HEK293 (cell line): ENCODE results near the gene OTP.

Experiments used
- CTCF ChIA-PET: fragments of 350-600 bp; formaldehyde crosslinking; extraction: SDS; loops from one replicate; lab custom pipeline; 2021; ENCODE audit warnings: antibody characterized with exemption; lab: Yijun Ruan, JAX
- POLR2A ChIA-PET: fragments of 300-600 bp; formaldehyde crosslinking; extraction: SDS; loops from one replicate; lab custom pipeline; 2020; ENCODE audit warnings: antibody characterized with exemption, inconsistent platforms; lab: Yijun Ruan, JAX
- H3K27ac ChIP-seq: fragments of 200-500 bp; sonication (Bioruptor generic); 2 replicates; pipeline ENCODE4 v1.5.1; 2014; ENCODE audit warnings: low read depth, low read length, control low read depth, inconsistent platforms; ENCODE audit errors: extremely low read depth
- H3K36me3 ChIP-seq, 2 experiments: fragments of 200-500 bp in 1 of 2; sonication (Bioruptor generic) in 1 of 2; 1 replicate in 1 of 2; 2 replicates in 1 of 2; pipeline ENCODE4 v1.5.1; 2014 to 2017; ENCODE audit warnings: inconsistent platforms in 2 of 2, low read length in 2 of 2; ENCODE audit not compliant: control insufficient read depth in 2 of 2, insufficient read depth in 1 of 2
- H3K4me1 ChIP-seq: fragments of 200-500 bp; sonication (Bioruptor generic); 2 replicates; pipeline ENCODE4 v1.5.1; 2014; ENCODE audit warnings: mild to moderate bottlenecking, low read length, inconsistent platforms; ENCODE audit not compliant: control insufficient read depth, insufficient read depth
- H3K4me3 ChIP-seq: 2 replicates; pipeline ENCODE4 v1.5.1; 2011; ENCODE audit warnings: low read depth, mild to moderate bottlenecking, control low read depth, low read length, moderate library complexity
- H3K9me3 ChIP-seq: fragments of 200-500 bp; sonication (Bioruptor generic); 2 replicates; pipeline ENCODE4 v1.5.1; 2014; ENCODE audit warnings: low read depth, low read length, inconsistent platforms; ENCODE audit not compliant: control insufficient read depth, insufficient read depth
- EGR2 ChIP-seq: fragments of 450-650 bp; formaldehyde crosslinking; IDR thresholded peaks from 2 replicates; pipeline ENCODE4 v1.5.1; 2016; ENCODE audit warnings: low read depth, missing biosample characterization, missing genetic modification characterization
- PBX3 ChIP-seq: sonication (generic); formaldehyde crosslinking; IDR thresholded peaks from 2 replicates; pipeline ENCODE4 v1.8.1; 2022; ENCODE audit warnings: mild to moderate bottlenecking, moderate library complexity, missing genetic modification reagents
- ZBTB20 ChIP-seq: fragments of 450-650 bp; formaldehyde crosslinking; IDR thresholded peaks from 2 replicates; pipeline ENCODE4 v1.5.1; 2016; ENCODE audit warnings: missing biosample characterization, missing genetic modification characterization
- ZBTB21 ChIP-seq: fragments of 450-650 bp; formaldehyde crosslinking; IDR thresholded peaks from 2 replicates; pipeline ENCODE4 v1.5.1; 2017; ENCODE audit warnings: missing biosample characterization, missing genetic modification characterization
- ZFHX2 ChIP-seq: fragments of 450-650 bp; formaldehyde crosslinking; conservative IDR thresholded peaks from 2 replicates; pipeline ENCODE4 v1.5.1; 2016; ENCODE audit warnings: missing biosample characterization, missing genetic modification characterization
- ZNF202 ChIP-seq: fragments of 450-650 bp; formaldehyde crosslinking; IDR thresholded peaks from 2 replicates; pipeline ENCODE4 v1.5.1; 2016; ENCODE audit warnings: missing biosample characterization, missing genetic modification characterization, borderline replicate concordance
- ZNF214 ChIP-seq: fragments of 450-650 bp; formaldehyde crosslinking; IDR thresholded peaks from 2 replicates; pipeline ENCODE4 v1.5.1; 2017; ENCODE audit warnings: missing biosample characterization, mild to moderate bottlenecking, missing genetic modification characterization, borderline replicate concordance
- ZNF548 ChIP-seq: fragments of 450-650 bp; formaldehyde crosslinking; IDR thresholded peaks from 2 replicates; pipeline ENCODE4 v1.5.1; 2016; ENCODE audit warnings: missing biosample characterization, missing genetic modification characterization
- ZNF677 ChIP-seq: fragments of 450-650 bp; IDR thresholded peaks from 2 replicates; pipeline ENCODE4 v1.5.0; 2018; ENCODE audit warnings: missing biosample characterization, mild to moderate bottlenecking, missing genetic modification characterization, moderate library complexity
- ZNF747 ChIP-seq: fragments of 450-650 bp; formaldehyde crosslinking; IDR thresholded peaks from 2 replicates; pipeline ENCODE4 v1.5.1; 2016; ENCODE audit warnings: missing biosample characterization, missing genetic modification characterization
- ZNF777 ChIP-seq: fragments of 450-650 bp; formaldehyde crosslinking; IDR thresholded peaks from 2 replicates; pipeline ENCODE4 v1.5.1; 2017; ENCODE audit warnings: missing biosample characterization, missing genetic modification characterization, borderline replicate concordance
- TF ChIP-seq, protein P1 (sequence below): fragments of 450-650 bp; formaldehyde crosslinking; IDR thresholded peaks from 2 replicates; pipeline ENCODE4 v1.5.1; 2016; ENCODE audit warnings: missing biosample characterization, missing genetic modification characterization
- TF ChIP-seq, protein P2 (sequence below): fragments of 450-650 bp; formaldehyde crosslinking; IDR thresholded peaks from 2 replicates; pipeline ENCODE4 v1.5.1; 2016; ENCODE audit warnings: missing biosample characterization, missing genetic modification characterization
- TF ChIP-seq, protein P3 (sequence below): fragments of 450-650 bp; IDR thresholded peaks from 2 replicates; pipeline ENCODE4 v1.5.1; 2018; ENCODE audit warnings: missing biosample characterization, missing genetic modification characterization

OTP gene

GRCh38 chr5:77629509-77630113 is 8.9 kb downstream of the OTP start:
- CTCF ChIA-PET: interaction anchor here (0.6 to 2.3 kb wide), 8 partner anchors 10 to 484 kb away, joined by 3 to 13 read pairs (median 4); no protein-coding TSS in a partner anchor
- Histone ChIP-seq H3K4me1 (peaks cover 3% of the 10 kb centered on the region), H3K9me3 (no peaks in the 10 kb centered on the region; the same call in 1 of the 2 replicates), H3K4me3 (peak overlapping the region; percentile 62), H3K36me3 (no peaks in the 10 kb centered on the region), H3K27ac (no peak overlapping the region; the same call in 1 of the 2 replicates)
- POLR2A ChIA-PET: interaction anchor here (0.6 to 1.7 kb wide), 4 partner anchors 10 to 140 kb away, joined by 3 to 5 read pairs (median 4); partner anchors contain the start of gene WDR41
- no peak for TF ChIP-seq ZNF214 (tag by site-specific recombination)
- peak; percentile 60 for TF ChIP-seq ZFHX2 (tag by site-specific recombination)
- TF ChIP-seq, protein P1, sequence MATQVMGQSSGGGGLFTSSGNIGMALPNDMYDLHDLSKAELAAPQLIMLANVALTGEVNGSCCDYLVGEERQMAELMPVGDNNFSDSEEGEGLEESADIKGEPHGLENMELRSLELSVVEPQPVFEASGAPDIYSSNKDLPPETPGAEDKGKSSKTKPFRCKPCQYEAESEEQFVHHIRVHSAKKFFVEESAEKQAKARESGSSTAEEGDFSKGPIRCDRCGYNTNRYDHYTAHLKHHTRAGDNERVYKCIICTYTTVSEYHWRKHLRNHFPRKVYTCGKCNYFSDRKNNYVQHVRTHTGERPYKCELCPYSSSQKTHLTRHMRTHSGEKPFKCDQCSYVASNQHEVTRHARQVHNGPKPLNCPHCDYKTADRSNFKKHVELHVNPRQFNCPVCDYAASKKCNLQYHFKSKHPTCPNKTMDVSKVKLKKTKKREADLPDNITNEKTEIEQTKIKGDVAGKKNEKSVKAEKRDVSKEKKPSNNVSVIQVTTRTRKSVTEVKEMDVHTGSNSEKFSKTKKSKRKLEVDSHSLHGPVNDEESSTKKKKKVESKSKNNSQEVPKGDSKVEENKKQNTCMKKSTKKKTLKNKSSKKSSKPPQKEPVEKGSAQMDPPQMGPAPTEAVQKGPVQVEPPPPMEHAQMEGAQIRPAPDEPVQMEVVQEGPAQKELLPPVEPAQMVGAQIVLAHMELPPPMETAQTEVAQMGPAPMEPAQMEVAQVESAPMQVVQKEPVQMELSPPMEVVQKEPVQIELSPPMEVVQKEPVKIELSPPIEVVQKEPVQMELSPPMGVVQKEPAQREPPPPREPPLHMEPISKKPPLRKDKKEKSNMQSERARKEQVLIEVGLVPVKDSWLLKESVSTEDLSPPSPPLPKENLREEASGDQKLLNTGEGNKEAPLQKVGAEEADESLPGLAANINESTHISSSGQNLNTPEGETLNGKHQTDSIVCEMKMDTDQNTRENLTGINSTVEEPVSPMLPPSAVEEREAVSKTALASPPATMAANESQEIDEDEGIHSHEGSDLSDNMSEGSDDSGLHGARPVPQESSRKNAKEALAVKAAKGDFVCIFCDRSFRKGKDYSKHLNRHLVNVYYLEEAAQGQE (tag by site-specific recombination): no peak
- TF ChIP-seq, protein P2, sequence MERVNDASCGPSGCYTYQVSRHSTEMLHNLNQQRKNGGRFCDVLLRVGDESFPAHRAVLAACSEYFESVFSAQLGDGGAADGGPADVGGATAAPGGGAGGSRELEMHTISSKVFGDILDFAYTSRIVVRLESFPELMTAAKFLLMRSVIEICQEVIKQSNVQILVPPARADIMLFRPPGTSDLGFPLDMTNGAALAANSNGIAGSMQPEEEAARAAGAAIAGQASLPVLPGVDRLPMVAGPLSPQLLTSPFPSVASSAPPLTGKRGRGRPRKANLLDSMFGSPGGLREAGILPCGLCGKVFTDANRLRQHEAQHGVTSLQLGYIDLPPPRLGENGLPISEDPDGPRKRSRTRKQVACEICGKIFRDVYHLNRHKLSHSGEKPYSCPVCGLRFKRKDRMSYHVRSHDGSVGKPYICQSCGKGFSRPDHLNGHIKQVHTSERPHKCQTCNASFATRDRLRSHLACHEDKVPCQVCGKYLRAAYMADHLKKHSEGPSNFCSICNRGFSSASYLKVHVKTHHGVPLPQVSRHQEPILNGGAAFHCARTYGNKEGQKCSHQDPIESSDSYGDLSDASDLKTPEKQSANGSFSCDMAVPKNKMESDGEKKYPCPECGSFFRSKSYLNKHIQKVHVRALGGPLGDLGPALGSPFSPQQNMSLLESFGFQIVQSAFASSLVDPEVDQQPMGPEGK (tag by site-specific recombination): 0 out of 2 replicates have a peak, but pooled peaks have one; percentile 2
- TF ChIP-seq ZBTB21 (tag by site-specific recombination): no peak
- TF ChIP-seq ZNF548: no peak
- TF ChIP-seq ZNF202 (tag by site-specific recombination): peak; percentile 97
- no peak for TF ChIP-seq PBX3 (CRISPR knock-in tag)
- TF ChIP-seq ZNF677 (tag by site-specific recombination): no peak
- TF ChIP-seq ZNF777 (tag by site-specific recombination): peak; percentile 37; the same call in 1 of the 2 replicates
- TF ChIP-seq EGR2 (tag by site-specific recombination): peak; percentile 36; the same call in 1 of the 2 replicates
- TF ChIP-seq ZBTB20 (tag by site-specific recombination): 0 out of 2 replicates have a peak, but pooled peaks have one; percentile 4
- no peak for TF ChIP-seq ZNF747 (tag by site-specific recombination)

DNA sequence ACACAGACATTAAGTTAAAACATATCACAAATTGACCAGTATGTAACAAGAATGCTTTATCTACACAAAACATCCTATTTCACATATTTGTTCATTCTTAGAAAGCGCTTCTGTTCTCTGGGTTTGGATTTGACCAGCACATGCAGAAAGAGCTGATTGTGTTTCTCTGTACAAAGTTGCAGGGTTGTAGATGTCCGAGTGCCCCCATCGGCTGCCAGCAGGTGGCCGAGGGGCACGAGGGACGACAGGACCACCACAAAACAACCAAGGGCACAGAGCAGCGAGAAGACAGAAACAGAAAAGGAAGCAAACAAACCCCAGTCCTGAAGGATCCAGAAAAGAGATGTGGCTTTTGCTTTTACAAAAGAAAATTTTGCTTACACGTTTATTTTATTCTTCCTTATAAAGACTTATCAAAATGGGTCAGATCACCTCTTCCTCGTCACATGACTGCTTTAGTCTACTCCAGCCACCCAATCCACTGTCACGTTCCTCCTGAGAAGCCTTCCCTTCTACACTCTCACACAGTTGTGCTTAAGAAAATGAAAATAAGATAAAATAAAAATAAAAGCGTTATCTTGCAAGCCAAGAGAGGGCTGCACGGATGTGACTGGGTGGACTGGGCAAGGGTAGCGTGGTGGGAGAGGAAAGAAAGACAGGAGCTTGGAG is 9.5 kb downstream of the OTP start:
- TF ChIP-seq, protein P3, sequence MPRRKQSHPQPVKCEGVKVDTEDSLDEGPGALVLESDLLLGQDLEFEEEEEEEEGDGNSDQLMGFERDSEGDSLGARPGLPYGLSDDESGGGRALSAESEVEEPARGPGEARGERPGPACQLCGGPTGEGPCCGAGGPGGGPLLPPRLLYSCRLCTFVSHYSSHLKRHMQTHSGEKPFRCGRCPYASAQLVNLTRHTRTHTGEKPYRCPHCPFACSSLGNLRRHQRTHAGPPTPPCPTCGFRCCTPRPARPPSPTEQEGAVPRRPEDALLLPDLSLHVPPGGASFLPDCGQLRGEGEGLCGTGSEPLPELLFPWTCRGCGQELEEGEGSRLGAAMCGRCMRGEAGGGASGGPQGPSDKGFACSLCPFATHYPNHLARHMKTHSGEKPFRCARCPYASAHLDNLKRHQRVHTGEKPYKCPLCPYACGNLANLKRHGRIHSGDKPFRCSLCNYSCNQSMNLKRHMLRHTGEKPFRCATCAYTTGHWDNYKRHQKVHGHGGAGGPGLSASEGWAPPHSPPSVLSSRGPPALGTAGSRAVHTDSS: no peak
- CTCF ChIA-PET: interaction anchor here (0.7 kb wide), 1 partner anchor 80 kb away, joined by 3 read pairs; no protein-coding TSS in a partner anchor
- Histone ChIP-seq H3K4me3 (no peak overlapping the region), H3K27ac (no peak overlapping the region), H3K9me3 (no peaks in the 10 kb centered on the region; the same call in 1 of the 2 replicates), H3K4me1 (peaks cover 3% of the 10 kb centered on the region), H3K36me3 (no peaks in the 10 kb centered on the region)
- POLR2A ChIA-PET: no interaction called here
